Type B pancreatic cell (in vitro differentiated cells): Measurements from ENCODE around the gene OPRM1. TPM values are rescaled to one million over a fixed set of nuclear protein-coding genes. Genes with fewer than 3 reads are reported as not detected.

Source experiments
- DNase-seq: peaks from one replicate; pipeline ENCODE4 v3.0.0; 2021; ENCODE audit warnings: mixed read lengths; ENCODE audit not compliant: unreplicated experiment; ENCODE audit errors: extremely low spot score
- H3K27ac Mint-ChIP-seq: 2 replicates; pipeline ENCODE4 v1.8.0; 2021; ENCODE audit warnings: mild to moderate bottlenecking, mixed read lengths
- H3K27me3 Mint-ChIP-seq: 2 replicates; pipeline ENCODE4 v1.8.0; 2021; ENCODE audit warnings: mixed read lengths
- H3K36me3 Mint-ChIP-seq: 2 replicates; pipeline ENCODE4 v1.8.0; 2021; ENCODE audit warnings: mixed read lengths
- H3K4me1 Mint-ChIP-seq: one replicate; pipeline ENCODE4 v1.8.0; 2021; ENCODE audit warnings: mixed read lengths; ENCODE audit not compliant: unreplicated experiment
- H3K4me3 Mint-ChIP-seq: 2 replicates; pipeline ENCODE4 v1.8.0; 2021; ENCODE audit warnings: mild to moderate bottlenecking, mixed read lengths
- H3K9me3 Mint-ChIP-seq: 2 replicates; pipeline ENCODE4 v1.8.0; 2021; ENCODE audit warnings: mixed read lengths
- total RNA-seq: library from RNA; stranded (reverse); gene quantifications from 2 replicates; pipeline ENCODE4 v1.2.1, GENCODE V29; 2021; ENCODE audit warnings: low replicate concordance
- TF ChIP-seq, protein P1 (sequence below): fragments of 200-600 bp; sonication (generic); conservative IDR thresholded peaks from 2 replicates; pipeline ENCODE4 v1.5.0; 2021; ENCODE audit warnings: antibody characterized with exemption, mild to moderate bottlenecking

Gene OPRM1
- total RNA-seq, 1 donor from 2014 or later: not detected

DNA sequence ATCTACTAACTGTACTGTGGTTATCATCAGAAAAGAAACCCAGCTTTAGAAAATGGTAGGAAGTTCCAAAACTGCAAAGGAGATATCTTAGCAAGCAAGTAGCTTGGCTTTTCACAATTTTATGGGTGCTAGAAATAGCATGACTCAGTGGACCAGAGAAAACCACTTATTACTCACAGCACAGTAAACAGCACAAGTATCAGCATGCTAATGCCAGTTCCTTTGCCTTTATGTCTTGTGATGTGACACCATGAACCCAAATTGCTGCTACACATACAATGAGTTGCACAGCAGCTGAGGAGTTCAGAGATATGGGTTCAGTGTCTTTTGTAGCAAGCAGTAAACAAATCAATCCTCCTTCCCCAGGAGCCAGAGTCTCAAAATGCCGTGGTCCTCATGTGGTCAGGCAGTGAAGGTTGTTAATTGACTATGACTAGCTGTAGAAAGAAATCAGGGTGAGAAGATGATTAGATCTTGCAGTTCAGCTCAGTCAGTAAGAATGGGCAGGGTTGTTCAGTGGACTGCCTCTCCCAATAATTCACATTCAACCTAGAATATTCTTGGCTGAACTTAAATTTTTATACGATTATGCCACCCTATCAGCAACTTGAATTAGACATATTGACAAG, 73.3 kb downstream of the OPRM1 start:
- Mint-ChIP-seq H3K27ac (no peak overlapping the region), H3K4me3 (no peak overlapping the region), H3K27me3 (peaks cover 3% of the 10 kb centered on the region), H3K36me3 (no peaks in the 10 kb centered on the region), H3K9me3 (no peaks in the 10 kb centered on the region), H3K4me1 (no peaks in the 10 kb centered on the region)
- TF ChIP-seq, protein P1, sequence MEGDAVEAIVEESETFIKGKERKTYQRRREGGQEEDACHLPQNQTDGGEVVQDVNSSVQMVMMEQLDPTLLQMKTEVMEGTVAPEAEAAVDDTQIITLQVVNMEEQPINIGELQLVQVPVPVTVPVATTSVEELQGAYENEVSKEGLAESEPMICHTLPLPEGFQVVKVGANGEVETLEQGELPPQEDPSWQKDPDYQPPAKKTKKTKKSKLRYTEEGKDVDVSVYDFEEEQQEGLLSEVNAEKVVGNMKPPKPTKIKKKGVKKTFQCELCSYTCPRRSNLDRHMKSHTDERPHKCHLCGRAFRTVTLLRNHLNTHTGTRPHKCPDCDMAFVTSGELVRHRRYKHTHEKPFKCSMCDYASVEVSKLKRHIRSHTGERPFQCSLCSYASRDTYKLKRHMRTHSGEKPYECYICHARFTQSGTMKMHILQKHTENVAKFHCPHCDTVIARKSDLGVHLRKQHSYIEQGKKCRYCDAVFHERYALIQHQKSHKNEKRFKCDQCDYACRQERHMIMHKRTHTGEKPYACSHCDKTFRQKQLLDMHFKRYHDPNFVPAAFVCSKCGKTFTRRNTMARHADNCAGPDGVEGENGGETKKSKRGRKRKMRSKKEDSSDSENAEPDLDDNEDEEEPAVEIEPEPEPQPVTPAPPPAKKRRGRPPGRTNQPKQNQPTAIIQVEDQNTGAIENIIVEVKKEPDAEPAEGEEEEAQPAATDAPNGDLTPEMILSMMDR: no peak
- no peak for DNase-seq

DNA sequence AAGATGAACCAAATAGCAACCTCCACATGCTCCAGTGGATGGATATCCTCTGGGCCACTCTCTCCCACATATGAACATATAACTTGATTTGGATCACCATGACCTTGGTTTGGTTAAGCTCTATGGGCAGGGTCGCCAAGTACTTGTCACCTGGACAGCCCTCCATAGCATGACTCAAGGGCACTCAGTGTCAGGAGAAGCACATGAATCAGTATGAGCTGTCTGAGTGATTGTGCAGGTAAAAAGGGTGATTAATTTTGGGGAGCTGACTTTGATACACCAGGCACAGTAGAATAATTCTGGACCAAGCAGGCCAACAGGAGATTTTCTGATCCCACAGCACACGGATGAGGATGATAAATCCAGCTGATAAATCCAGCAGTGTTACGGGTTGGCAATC, 74.4 kb downstream of the OPRM1 start:
- TF ChIP-seq, protein P1: no peak
- H3K9me3 Mint-ChIP-seq: no peaks in the 10 kb centered on the region
- no peak overlapping the region for H3K4me3 Mint-ChIP-seq
- H3K27me3 Mint-ChIP-seq: peaks cover 3% of the 10 kb centered on the region
- DNase-seq: no peak
- H3K27ac Mint-ChIP-seq: no peak overlapping the region
- H3K36me3 Mint-ChIP-seq: no peaks in the 10 kb centered on the region
- no peaks in the 10 kb centered on the region for H3K4me1 Mint-ChIP-seq

DNA sequence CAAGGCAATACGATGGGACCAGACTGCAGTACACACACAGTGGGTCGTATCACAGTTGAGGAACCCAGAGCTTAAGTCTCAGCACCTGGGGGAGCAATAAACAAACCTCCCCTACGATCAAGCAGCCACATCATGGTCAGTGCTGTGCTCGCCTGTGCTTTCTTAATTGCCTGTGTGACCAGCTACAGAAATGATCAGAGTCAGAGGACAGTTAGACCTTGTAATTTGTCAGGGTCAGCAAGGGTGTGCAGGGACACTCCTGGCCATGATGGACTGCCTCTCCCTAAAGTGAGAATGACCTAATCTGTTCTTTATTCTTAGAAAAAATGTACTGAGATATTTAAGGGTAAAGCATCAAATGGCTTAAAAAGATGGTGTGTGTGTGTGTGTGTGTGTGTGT, 78.4 kb downstream of the OPRM1 start:
- H3K27ac Mint-ChIP-seq: no peak overlapping the region

DNA sequence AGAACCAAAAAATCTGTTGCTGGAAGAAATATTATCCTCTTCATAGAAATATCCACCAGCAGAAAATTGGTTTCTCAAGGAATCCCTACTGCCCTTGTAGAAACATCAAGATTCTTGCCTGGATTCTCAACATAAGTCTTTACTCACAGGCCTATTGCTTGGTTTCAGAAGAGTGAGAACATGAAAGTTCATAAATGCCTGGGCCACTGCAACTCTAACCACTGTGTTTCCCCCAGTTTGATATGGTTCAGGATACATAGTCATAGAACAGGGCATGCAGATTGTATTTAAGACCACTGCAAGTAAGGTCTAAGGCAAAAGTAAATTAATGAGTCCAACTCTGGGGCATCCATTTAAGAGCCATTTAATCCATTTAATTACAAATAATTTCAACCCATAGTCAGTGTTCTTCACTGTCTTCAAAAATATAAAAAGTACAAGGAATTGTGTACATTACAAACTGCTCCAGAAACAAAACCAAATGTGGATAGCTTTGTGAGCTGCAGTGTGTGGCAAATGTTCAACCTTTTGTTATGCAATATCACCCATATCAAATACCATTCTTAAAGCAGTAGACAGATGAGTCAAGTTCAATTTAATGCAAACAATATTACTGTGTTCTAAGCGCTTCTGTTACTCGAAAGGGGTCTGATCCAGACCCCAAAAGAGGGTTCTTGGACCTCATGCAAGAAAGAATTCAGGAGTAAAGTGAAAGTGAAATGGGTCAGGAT, 83.3 kb downstream of the OPRM1 start:
- TF ChIP-seq, protein P1: no peak
- Mint-ChIP-seq H3K27me3 (peaks cover 2% of the 10 kb centered on the region), H3K4me1 (peaks cover under 1% of the 10 kb centered on the region), H3K9me3 (no peaks in the 10 kb centered on the region), H3K27ac (no peak overlapping the region), H3K36me3 (no peaks in the 10 kb centered on the region), H3K4me3 (no peak overlapping the region)
- DNase-seq: no peak

More for the DNA sequence above, 78.4 kb downstream of the OPRM1 start:
- peaks cover 5% of the 10 kb centered on the region for H3K27me3 Mint-ChIP-seq
- no peaks in the 10 kb centered on the region for H3K9me3 Mint-ChIP-seq
- H3K4me3 Mint-ChIP-seq: no peak overlapping the region
- H3K4me1 Mint-ChIP-seq: no peaks in the 10 kb centered on the region
- H3K36me3 Mint-ChIP-seq: no peaks in the 10 kb centered on the region
- no peak for DNase-seq
- TF ChIP-seq, protein P1: no peak

DNA sequence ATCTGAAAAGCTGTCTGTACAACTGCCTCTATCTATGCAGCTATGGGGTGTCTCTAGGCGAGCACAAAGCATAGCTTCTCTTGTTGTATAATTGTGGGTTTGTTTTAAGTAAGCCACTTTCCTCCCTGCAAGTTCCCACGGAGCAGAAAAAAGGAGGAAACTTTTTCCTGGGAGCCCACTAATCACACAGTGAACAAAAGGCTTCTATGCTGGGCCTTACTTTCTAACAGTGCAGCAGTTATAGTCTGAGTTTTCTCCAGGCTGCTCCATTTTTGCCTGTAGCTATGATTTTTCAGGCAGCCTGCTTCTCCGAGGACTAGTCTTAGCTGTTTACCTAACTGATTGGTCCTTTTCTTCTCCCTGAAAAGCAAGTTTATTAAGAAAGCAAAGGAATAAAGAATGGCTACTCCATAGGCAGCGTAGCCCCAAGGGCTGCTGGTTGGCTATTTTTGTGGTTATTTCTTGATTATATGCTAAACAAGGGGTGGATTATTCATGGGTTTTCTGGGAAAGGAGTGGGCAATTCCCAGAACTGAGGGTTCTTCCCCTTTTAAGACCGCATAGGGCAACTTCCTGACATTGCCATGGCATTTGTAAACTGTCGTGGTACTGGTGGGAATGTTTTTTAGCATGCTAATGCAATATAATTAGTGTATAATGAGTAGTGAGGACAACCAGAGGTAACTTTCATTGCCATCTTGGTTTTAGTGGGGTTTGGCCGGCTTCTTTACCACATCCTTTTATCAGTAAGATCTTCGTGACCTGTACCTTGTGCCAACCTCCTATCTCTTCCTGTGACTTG, 84.3 kb downstream of the OPRM1 start:
- no peak overlapping the region for H3K4me3 Mint-ChIP-seq
- peaks cover 6% of the 10 kb centered on the region for H3K27me3 Mint-ChIP-seq
- no peak overlapping the region for H3K27ac Mint-ChIP-seq
- no peaks in the 10 kb centered on the region for H3K36me3 Mint-ChIP-seq
- TF ChIP-seq, protein P1: no peak
- no peak for DNase-seq
- H3K9me3 Mint-ChIP-seq: no peaks in the 10 kb centered on the region
- peaks cover 7% of the 10 kb centered on the region for H3K4me1 Mint-ChIP-seq
